ENCODE measurements around the gene GORAB.

The GORAB gene, protein sequence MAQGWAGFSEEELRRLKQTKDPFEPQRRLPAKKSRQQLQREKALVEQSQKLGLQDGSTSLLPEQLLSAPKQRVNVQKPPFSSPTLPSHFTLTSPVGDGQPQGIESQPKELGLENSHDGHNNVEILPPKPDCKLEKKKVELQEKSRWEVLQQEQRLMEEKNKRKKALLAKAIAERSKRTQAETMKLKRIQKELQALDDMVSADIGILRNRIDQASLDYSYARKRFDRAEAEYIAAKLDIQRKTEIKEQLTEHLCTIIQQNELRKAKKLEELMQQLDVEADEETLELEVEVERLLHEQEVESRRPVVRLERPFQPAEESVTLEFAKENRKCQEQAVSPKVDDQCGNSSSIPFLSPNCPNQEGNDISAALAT

DNA sequence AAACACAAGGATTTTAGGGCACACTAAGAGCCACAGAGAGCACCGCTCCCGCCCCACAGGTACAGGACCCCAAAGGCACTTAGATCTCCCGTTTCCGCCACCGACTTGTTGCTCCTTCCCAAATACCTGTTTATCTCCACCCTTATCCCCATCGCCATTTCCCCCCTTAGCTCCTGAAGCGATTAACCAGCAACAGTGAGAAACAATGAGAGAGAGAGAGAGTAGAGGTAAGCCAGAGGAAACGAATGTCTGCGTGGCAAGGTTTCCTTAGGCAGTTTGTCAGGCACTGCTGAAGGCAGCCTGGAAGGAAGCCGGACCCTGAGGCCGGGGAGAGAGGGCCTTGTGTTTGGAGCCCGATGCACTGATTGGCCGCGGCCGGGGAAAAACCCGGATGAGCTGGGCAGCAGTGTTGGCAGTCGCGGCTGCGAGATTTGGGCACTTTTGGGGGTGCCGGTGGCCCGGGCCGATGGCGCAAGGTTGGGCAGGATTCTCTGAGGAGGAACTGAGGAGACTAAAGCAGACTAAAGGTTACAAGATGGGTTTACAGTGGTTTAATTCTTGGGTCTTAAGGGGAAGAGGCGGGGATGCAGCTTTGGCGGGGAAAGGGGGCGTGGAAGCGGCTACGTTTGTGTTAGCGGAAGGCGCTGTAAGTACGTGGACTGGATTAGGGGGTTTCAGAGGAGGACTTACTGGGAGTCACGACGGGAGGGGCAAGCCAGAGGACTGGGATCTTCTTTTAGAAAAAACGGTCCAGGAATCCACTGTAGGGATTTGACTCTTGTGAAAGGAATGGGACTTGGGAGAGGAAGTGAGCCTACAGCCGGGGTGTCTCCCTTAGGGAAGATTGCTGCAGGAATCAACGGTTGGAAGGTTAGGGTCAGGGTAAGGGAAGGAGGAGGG lies at the start of gene GORAB:
Gene GORAB (plus strand): TSS at position 409 of the 900 bp plus-strand sequence. CDS start 58 bp downstream, at position 467.
- no peaks in the 10 kb centered on the region for H3K27me3 ChIP-seq (ENCODE audit: control insufficient read depth in 5 of 5, insufficient read depth in 4 of 5, low read length in 5 of 5)
- H3K4me1 ChIP-seq (ENCODE audit: control insufficient read depth in 5 of 5, insufficient read depth in 5 of 5, low read length in 5 of 5) = peaks cover 0 to 20% (median 15%) of the 10 kb centered on the region in 5 donors
- peak within 1 kb of the TSS; percentile 73 to 99 (median 96) for H3K4me3 ChIP-seq (ENCODE audit: low read depth in 1 of 5, low read length in 5 of 5)
- H3K36me3 ChIP-seq (ENCODE audit: control insufficient read depth in 5 of 5, insufficient read depth in 5 of 5, low read length in 5 of 5) = no peaks in the 10 kb centered on the region
- peak within 1 kb of the TSS; percentile 84 to 99 (median 91) for H3K9ac ChIP-seq (ENCODE audit: low read length in 5 of 5)
- peak within 1 kb of the TSS; percentile 98 for H3K27ac ChIP-seq (ENCODE audit: low read depth, low read length)
- H3K9me3 ChIP-seq (ENCODE audit: control insufficient read depth in 5 of 5, low read length in 5 of 5) = no peaks in the 10 kb centered on the region

DNA sequence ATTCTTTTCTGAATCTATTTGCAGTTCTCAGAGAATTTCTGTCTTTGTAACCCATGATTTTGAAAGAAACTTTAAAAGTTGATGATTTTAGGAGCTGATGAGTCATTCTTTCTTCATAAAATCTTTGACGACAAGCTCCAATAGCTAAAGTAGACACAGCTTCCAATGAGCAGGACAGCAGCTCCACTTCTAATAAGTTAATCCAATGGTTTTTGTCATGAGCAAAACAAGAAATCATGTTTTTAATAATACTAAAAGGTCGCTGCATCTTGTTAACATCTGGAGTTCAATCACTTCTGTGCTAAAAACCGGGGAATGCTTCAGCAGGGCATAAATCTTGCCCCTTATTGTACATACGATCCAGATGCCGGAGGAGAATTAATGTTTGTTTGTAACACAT lies 48.9 kb upstream of the GORAB start:
- Histone ChIP-seq H3K4me1 (ENCODE audit: control insufficient read depth in 5 of 5, insufficient read depth in 5 of 5, low read length in 5 of 5) (no peaks in the 10 kb centered on the region), H3K27me3 (ENCODE audit: control insufficient read depth in 5 of 5, insufficient read depth in 4 of 5, low read length in 5 of 5) (no peaks in the 10 kb centered on the region), H3K27ac (ENCODE audit: low read depth, low read length) (no peak overlapping the region), H3K36me3 (ENCODE audit: control insufficient read depth in 5 of 5, insufficient read depth in 5 of 5, low read length in 5 of 5) (no peaks in the 10 kb centered on the region), H3K9ac (ENCODE audit: low read length in 5 of 5) (no peak overlapping the region), H3K9me3 (ENCODE audit: control insufficient read depth in 5 of 5, low read length in 5 of 5) (peaks cover 0 to 4% (median 0%) of the 10 kb centered on the region in 5 donors), H3K4me3 (ENCODE audit: low read depth in 1 of 5, low read length in 5 of 5) (peak overlapping the region in 1 of 5 donors; percentile 22)

DNA sequence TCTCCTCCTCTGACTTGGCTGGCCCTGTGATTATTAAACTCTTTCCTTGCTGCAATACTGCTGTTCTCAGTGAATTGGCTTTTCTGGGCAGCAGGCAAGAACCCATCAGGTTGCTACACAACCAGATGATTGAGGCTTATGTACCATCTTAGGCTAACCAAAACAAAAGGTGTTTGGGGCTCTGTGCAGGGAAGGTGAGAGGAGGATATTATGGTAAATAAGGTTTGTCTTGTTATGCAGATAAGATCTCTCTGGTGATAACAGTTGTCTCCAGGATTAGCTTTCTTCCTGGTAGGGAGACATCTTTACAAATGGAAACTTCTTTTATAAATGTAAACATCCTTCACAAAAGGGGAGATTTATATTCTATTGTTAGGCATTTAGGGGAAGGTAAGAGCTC lies 44.5 kb upstream of the GORAB start:
- Histone ChIP-seq H3K9me3 (ENCODE audit: control insufficient read depth in 5 of 5, low read length in 5 of 5) (no peaks in the 10 kb centered on the region), H3K27me3 (ENCODE audit: control insufficient read depth in 5 of 5, insufficient read depth in 4 of 5, low read length in 5 of 5) (no peaks in the 10 kb centered on the region), H3K9ac (ENCODE audit: low read length in 5 of 5) (no peak overlapping the region), H3K4me1 (ENCODE audit: control insufficient read depth in 5 of 5, insufficient read depth in 5 of 5, low read length in 5 of 5) (no peaks in the 10 kb centered on the region), H3K4me3 (ENCODE audit: low read depth in 1 of 5, low read length in 5 of 5) (no peak overlapping the region), H3K27ac (ENCODE audit: low read depth, low read length) (no peak overlapping the region), H3K36me3 (ENCODE audit: control insufficient read depth in 5 of 5, insufficient read depth in 5 of 5, low read length in 5 of 5) (no peaks in the 10 kb centered on the region)

DNA sequence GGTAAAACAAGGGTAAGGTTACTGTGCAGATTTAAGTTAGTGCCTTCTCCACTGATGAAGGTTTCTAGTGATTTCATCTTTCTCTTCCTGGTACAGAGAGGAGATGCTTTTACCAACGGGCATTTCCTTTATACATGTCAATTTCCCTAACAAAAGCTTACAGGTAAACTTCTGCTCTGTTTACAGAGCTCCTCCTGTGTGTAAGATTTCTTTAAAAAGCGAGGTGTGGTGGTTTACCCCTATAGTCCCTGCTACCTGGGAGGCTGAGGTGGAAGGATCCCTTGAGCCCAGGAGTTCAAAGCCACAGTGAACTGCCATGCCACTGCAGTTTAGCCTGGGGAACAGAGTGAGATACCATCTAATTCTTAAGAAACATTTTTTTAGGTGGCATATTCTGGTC lies 40.7 kb upstream of the GORAB start:
- no peaks in the 10 kb centered on the region for H3K9me3 ChIP-seq (ENCODE audit: control insufficient read depth in 5 of 5, low read length in 5 of 5)
- no peaks in the 10 kb centered on the region for H3K36me3 ChIP-seq (ENCODE audit: control insufficient read depth in 5 of 5, insufficient read depth in 5 of 5, low read length in 5 of 5)
- peaks cover 0 to 15% (median 0%) of the 10 kb centered on the region in 5 donors for H3K4me1 ChIP-seq (ENCODE audit: control insufficient read depth in 5 of 5, insufficient read depth in 5 of 5, low read length in 5 of 5)
- no peak overlapping the region for H3K27ac ChIP-seq (ENCODE audit: low read depth, low read length)
- H3K9ac ChIP-seq (ENCODE audit: low read length in 5 of 5) = no peak overlapping the region
- H3K4me3 ChIP-seq (ENCODE audit: low read depth in 1 of 5, low read length in 5 of 5) = no peak overlapping the region
- H3K27me3 ChIP-seq (ENCODE audit: control insufficient read depth in 5 of 5, insufficient read depth in 4 of 5, low read length in 5 of 5) = no peaks in the 10 kb centered on the region

DNA sequence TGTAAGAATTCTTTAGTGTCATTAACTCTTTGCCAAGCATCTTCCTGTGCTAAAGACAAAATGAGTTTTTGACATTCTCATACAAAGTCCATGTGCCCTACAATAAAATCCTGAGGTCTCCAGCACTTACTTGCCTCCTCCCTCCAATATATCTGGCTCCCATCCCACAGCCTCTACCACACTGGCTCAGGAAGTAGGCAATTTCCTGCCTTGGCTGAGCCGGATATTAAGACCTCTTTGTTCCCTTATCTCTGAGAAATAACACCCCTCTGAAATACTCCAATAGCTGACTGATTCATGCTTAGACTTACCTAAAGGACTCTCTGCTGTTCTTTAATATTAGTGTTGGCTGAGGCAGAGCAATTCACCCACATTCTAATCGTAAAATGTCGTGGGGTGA lies 37.6 kb upstream of the GORAB start:
- no peaks in the 10 kb centered on the region for H3K9me3 ChIP-seq (ENCODE audit: control insufficient read depth in 5 of 5, low read length in 5 of 5)
- peak overlapping the region; percentile 32 for H3K27ac ChIP-seq (ENCODE audit: low read depth, low read length)
- peaks cover 0 to 15% (median 0%) of the 10 kb centered on the region in 5 donors for H3K4me1 ChIP-seq (ENCODE audit: control insufficient read depth in 5 of 5, insufficient read depth in 5 of 5, low read length in 5 of 5)
- H3K36me3 ChIP-seq (ENCODE audit: control insufficient read depth in 5 of 5, insufficient read depth in 5 of 5, low read length in 5 of 5) = no peaks in the 10 kb centered on the region
- H3K27me3 ChIP-seq (ENCODE audit: control insufficient read depth in 5 of 5, insufficient read depth in 4 of 5, low read length in 5 of 5) = no peaks in the 10 kb centered on the region
- no peak overlapping the region for H3K4me3 ChIP-seq (ENCODE audit: low read depth in 1 of 5, low read length in 5 of 5)
- H3K9ac ChIP-seq (ENCODE audit: low read length in 5 of 5) = no peak overlapping the region

DNA sequence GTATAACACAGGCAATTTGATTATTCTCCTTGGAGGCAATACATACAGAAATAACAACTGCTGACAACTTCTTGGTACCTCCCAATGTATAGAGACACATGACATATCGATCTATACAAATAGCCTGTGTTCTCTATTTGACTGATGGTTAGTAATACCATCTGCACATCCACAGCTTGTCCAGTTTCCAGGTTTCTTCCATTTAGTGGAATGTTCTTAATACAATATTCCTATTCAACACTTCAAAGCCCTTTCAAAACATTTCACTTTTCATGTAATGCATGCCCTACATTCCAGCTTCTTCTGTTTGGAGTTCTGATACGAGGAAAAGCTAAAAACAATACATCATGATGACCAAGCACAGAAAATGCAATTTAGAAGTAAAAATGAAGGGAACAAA lies 37.0 kb upstream of the GORAB start:
- peaks cover 0 to 15% (median 0%) of the 10 kb centered on the region in 5 donors for H3K4me1 ChIP-seq (ENCODE audit: control insufficient read depth in 5 of 5, insufficient read depth in 5 of 5, low read length in 5 of 5)
- H3K27me3 ChIP-seq (ENCODE audit: control insufficient read depth in 5 of 5, insufficient read depth in 4 of 5, low read length in 5 of 5) = no peaks in the 10 kb centered on the region
- no peak overlapping the region for H3K4me3 ChIP-seq (ENCODE audit: low read depth in 1 of 5, low read length in 5 of 5)
- peak overlapping the region; percentile 32 for H3K27ac ChIP-seq (ENCODE audit: low read depth, low read length)
- H3K9me3 ChIP-seq (ENCODE audit: control insufficient read depth in 5 of 5, low read length in 5 of 5) = no peaks in the 10 kb centered on the region
- H3K36me3 ChIP-seq (ENCODE audit: control insufficient read depth in 5 of 5, insufficient read depth in 5 of 5, low read length in 5 of 5) = no peaks in the 10 kb centered on the region
- no peak overlapping the region for H3K9ac ChIP-seq (ENCODE audit: low read length in 5 of 5)

DNA sequence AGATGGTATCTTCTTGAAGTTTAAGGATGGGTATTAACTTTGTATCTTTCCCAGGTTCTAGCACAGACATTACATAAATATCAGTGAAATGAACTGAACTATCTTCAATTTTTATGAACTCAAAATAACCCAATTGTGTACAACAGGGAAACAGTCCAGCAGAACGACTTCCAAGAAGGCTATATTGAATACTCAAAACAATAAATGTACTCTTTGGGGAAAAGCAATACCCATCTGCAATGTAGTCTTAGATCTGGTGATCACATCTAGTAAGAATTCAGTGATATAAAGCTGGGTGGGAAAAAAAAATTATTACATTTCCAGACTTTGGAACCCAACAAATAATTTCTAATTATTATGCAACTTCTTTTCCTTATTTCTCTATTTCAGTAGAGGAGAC lies 33.1 kb upstream of the GORAB start:
- H3K9me3 ChIP-seq (ENCODE audit: control insufficient read depth in 5 of 5, low read length in 5 of 5) = no peaks in the 10 kb centered on the region
- no peak overlapping the region for H3K9ac ChIP-seq (ENCODE audit: low read length in 5 of 5)
- no peaks in the 10 kb centered on the region for H3K36me3 ChIP-seq (ENCODE audit: control insufficient read depth in 5 of 5, insufficient read depth in 5 of 5, low read length in 5 of 5)
- H3K4me1 ChIP-seq (ENCODE audit: control insufficient read depth in 5 of 5, insufficient read depth in 5 of 5, low read length in 5 of 5) = peaks cover 0 to 13% (median 0%) of the 10 kb centered on the region in 5 donors
- no peak overlapping the region for H3K27ac ChIP-seq (ENCODE audit: low read depth, low read length)
- no peak overlapping the region for H3K4me3 ChIP-seq (ENCODE audit: low read depth in 1 of 5, low read length in 5 of 5)
- no peaks in the 10 kb centered on the region for H3K27me3 ChIP-seq (ENCODE audit: control insufficient read depth in 5 of 5, insufficient read depth in 4 of 5, low read length in 5 of 5)

DNA sequence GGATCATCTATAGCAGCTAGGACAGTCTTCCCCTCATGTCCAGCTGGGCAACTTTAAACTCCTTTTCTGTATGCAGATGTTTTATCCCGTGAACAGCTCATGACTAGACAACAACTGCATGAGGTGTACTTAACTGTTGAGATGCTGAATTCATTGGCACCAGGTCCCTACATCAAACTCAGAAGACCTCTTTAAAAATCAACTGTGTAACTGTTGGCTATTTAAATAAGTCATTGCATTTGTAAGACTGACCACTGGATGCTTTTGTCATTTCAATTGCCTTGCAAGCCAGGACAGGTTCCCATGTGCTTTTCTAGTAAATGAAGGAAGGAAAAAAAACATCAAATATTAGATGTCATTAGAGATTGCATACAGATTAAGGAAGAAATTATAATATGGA lies 28.3 kb upstream of the GORAB start:
- no peak overlapping the region for H3K27ac ChIP-seq (ENCODE audit: low read depth, low read length)
- no peaks in the 10 kb centered on the region for H3K9me3 ChIP-seq (ENCODE audit: control insufficient read depth in 5 of 5, low read length in 5 of 5)
- H3K27me3 ChIP-seq (ENCODE audit: control insufficient read depth in 5 of 5, insufficient read depth in 4 of 5, low read length in 5 of 5) = no peaks in the 10 kb centered on the region
- no peaks in the 10 kb centered on the region for H3K4me1 ChIP-seq (ENCODE audit: control insufficient read depth in 5 of 5, insufficient read depth in 5 of 5, low read length in 5 of 5)
- no peak overlapping the region for H3K4me3 ChIP-seq (ENCODE audit: low read depth in 1 of 5, low read length in 5 of 5)
- H3K36me3 ChIP-seq (ENCODE audit: control insufficient read depth in 5 of 5, insufficient read depth in 5 of 5, low read length in 5 of 5) = no peaks in the 10 kb centered on the region
- H3K9ac ChIP-seq (ENCODE audit: low read length in 5 of 5) = no peak overlapping the region

DNA sequence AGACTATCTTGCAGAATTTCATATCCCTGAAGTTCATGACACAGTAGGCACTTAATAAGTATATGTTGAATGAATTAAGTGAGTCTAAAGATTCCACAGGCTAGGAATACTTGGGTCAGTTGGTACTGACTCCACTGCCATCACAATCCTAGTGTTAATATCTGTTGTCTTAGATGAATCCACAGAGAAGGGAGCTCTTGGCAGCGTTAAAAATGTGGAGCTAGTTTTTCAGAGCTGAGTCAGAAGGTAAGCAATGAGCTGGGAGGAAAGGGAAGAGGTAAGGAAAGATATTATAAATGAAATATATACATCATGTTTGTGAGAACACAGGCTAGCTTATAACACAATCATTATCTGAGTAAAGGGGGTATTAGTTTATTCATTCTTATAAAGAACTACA lies 21.8 kb upstream of the GORAB start:
- Histone ChIP-seq H3K4me3 (ENCODE audit: low read depth in 1 of 5, low read length in 5 of 5) (no peak overlapping the region), H3K27ac (ENCODE audit: low read depth, low read length) (no peak overlapping the region), H3K9ac (ENCODE audit: low read length in 5 of 5) (no peak overlapping the region), H3K27me3 (ENCODE audit: control insufficient read depth in 5 of 5, insufficient read depth in 4 of 5, low read length in 5 of 5) (no peaks in the 10 kb centered on the region), H3K36me3 (ENCODE audit: control insufficient read depth in 5 of 5, insufficient read depth in 5 of 5, low read length in 5 of 5) (no peaks in the 10 kb centered on the region), H3K9me3 (ENCODE audit: control insufficient read depth in 5 of 5, low read length in 5 of 5) (no peaks in the 10 kb centered on the region), H3K4me1 (ENCODE audit: control insufficient read depth in 5 of 5, insufficient read depth in 5 of 5, low read length in 5 of 5) (no peaks in the 10 kb centered on the region)

DNA sequence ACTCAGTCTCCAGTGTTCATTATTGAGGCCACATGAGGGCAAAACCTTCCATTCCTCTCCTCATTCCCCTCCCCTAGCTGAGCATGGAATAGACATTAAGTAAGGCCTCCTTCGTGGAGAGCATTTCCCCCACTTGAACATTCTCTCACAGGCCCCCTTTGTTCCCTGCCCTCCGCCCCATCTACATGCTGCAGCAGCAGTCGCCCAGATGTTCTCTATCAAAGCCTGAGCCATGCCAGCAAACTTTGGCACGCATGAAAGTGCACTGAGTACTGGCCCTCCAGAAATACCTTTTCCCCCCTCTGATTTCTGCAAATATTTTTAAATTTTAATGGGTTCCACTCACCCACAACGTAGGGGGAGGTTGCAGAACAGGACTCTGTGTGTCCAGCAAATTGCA lies 20.9 kb upstream of the GORAB start:
- H3K27me3 ChIP-seq (ENCODE audit: control insufficient read depth in 5 of 5, insufficient read depth in 4 of 5, low read length in 5 of 5) = no peaks in the 10 kb centered on the region
- no peaks in the 10 kb centered on the region for H3K9me3 ChIP-seq (ENCODE audit: control insufficient read depth in 5 of 5, low read length in 5 of 5)
- no peaks in the 10 kb centered on the region for H3K36me3 ChIP-seq (ENCODE audit: control insufficient read depth in 5 of 5, insufficient read depth in 5 of 5, low read length in 5 of 5)
- no peak overlapping the region for H3K27ac ChIP-seq (ENCODE audit: low read depth, low read length)
- no peak overlapping the region for H3K4me3 ChIP-seq (ENCODE audit: low read depth in 1 of 5, low read length in 5 of 5)
- H3K4me1 ChIP-seq (ENCODE audit: control insufficient read depth in 5 of 5, insufficient read depth in 5 of 5, low read length in 5 of 5) = no peaks in the 10 kb centered on the region
- H3K9ac ChIP-seq (ENCODE audit: low read length in 5 of 5) = no peak overlapping the region
